ENCODE measurements around the gene SNRPF.

SNRPF gene

DNA sequence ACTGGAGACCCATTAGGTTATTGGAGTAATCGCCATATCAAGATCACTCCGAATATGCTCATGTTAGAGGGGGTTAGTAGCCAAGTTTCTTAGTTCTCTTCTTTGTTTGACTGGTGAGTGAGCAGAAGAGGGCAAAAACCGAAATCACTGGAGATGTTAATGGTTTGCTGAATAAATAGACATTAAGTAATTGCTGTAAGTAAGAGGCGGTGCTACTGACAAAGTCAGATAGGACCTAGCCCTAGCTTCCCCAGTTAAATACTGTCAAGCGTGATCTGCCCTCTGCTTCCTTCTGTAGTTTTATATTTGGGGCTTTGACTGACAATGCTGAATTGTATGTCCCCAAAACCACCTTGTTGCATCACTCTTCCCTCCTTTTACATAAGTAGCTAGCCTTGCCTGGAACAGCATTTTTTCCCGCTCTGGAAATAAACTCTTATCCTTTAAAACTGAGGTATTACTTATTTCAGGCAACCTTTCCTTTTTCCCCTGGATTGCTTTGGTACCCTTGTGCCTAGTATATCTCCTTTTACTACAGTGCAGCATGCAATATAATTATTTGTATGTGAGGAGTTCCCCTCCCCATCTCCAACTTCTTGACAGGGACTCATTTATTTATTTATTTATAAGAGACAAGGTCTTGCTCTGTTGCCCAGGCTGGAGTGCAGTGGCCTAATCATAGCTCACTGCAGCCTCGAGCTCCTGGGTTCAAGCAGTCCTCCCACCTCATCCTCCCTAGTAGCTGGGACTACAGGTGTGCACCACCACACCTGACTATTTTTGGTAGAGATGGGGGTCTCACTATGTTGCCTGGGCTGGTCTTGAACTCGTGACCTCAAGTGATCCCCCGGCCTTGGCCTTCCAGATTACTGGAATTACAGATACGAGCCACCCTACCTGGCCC is 1.4 kb downstream of the SNRPF start:
- DNase-seq, result no peak

GRCh38 chr12:95862038-95862437 is 3.3 kb downstream of the SNRPF start:
- no peak for DNase-seq

- DNase-seq, result no peak
Observed at GRCh38 chr12:95863337-95863736, 4.6 kb downstream of the SNRPF start.

- no peak for DNase-seq
Observed at GRCh38 chr12:95870897-95871296, 12.1 kb downstream of the SNRPF start.

DNA sequence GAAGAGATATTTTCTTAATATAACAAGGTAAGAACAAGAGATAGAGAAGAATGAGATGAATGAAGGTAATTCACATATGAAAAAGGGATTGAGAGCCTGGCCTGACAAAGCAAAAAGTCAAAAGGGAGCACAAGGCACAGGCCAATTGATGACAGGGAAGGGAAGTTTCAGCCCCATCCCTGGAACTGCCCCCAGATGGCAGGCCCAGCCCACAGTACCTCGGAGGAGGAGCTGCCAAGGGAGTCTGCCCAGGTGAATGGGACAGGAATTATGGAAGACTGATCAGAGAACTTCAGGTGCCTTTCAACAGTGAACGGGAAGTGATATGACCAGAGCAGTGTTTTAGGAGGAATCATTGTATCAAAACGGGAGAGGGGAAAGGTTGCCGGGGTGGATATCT is 15.7 kb downstream of the SNRPF start:
- DNase-seq, result no peak

DNA sequence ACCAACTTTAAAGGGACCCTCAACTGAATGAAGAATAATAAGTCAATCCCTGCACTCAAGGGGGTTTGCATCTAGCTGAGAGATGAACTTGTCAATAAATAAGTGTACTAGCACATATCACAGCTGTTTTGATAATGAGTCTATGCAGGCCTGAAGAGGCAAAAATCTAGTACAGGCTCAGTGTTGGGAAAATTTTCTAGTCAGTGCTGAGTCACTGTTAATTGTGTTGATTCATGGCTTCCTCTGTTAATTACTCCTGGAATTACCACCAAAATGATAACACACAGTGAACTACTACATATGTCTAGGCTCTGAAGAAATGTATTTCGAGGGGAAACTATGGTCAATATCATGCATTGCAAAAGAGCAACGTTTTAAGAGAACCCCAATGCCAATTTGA is 18.9 kb downstream of the SNRPF start:
- DNase-seq, result no peak

GRCh38 chr12:95880895-95881294 is 22.1 kb downstream of the SNRPF start:
- DNase-seq, result no peak

- no peak for DNase-seq
Observed at GRCh38 chr12:95881331-95881955, 22.7 kb downstream of the SNRPF start.

DNA sequence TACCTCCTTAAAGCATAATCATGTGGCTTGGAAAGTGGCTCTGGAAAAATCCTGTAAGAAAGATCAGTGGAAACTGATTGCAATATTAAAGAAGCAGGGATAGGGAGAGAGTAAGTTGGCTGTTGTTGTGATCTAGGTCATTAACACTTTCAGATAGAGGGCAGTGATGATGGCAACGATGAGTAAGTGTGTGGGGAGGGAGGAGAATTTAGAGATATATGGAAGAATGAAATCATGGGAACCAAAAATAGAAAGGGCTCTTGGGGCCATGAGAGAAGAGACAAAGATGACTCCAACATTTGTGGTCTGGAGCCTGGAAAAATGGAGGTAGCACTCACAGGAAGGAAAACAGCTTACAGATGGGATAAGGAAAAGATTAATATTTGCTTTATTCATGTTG is 23.3 kb downstream of the SNRPF start:
- DNase-seq, result no peak

DNA sequence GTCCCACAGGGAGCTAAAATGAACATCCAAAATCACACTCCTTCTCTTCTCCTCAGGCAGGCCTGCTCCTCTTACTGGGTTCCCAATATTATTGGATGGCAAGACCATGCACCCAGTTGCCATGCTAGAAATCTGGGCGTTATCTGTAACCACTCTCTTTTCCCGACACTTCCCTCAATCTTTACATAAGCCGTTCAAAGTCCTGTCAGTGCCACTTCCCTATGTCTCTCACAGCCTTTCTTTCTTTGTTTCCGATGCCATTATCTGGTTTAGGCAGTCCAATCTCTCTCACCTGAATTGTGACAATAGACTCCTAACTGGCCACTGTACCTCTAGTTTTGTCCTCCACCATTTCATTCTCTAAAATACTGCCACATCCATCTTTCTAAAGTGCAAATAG is 24.1 kb downstream of the SNRPF start:
- DNase-seq, result no peak

- DNase-seq, result no peak
Observed at GRCh38 chr12:95884998-95885397, 26.2 kb downstream of the SNRPF start.

DNA sequence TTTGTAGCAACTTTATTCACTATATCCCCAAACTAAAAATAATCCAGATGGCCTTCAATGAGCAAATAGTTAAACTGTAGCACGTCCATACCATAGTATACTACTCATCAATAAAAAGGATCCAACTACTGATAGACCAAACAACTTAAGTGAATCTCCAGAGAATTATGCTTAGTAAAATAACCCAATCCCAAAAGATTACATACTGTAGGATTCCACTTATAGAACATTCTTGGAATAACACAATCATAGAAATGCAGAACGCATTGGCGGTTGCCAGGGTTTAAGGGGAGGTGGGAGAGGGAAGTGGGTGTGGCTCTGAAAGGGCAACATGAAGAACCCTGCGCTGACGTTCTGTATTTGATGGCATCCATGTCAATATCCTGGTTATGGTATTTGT is 28.6 kb downstream of the SNRPF start:
- no peak for DNase-seq

DNA sequence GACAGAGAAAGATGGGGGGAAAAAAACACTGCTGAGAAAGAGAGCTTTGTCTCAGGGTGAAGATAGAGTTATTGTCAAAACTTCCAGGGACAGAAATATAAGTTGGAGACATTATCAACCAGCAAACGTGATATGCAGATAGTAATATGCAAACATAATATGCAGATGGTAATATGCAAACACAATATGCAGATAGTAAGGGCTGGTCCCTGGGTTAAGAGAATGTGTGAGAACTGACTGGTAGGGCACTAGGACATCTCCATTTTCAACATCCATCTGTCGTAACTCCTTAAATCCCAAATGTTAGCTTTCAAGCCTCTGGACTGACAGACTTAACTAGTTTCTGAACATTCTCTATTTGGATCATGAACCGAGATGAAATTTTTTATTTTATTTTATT is 32.2 kb downstream of the SNRPF start:
- no peak for DNase-seq

- DNase-seq, result no peak
Observed at GRCh38 chr12:95896846-95897245, 38.1 kb downstream of the SNRPF start.

GRCh38 chr12:95898081-95898480 is 39.3 kb downstream of the SNRPF start:
- no peak for DNase-seq

DNA sequence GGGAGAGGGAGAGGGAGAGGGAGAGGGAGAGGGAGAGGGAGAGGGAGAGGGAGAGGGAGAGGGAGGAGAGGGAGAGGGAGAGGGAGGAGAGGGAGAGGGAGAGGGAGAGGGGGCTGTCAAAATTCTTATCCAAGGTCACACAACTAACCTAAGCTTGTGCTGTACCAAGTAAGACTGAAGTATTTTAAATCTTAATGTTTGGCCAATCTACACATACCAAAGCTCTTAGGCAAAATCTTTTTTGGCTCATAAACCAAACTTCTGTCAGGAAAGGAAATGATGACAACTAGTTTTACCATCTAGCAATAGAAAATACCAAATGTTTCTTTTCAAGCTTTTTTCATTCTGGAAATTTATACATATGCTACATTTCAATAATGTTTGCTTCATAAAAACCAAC is 49.8 kb downstream of the SNRPF start:
- no peak for DNase-seq

GRCh38 chr12:95909871-95910270 is 51.1 kb downstream of the SNRPF start:
- no peak for DNase-seq
